A673 (cell line): ENCODE results near the gene HBA2. TPM values are rescaled to one million over a fixed set of nuclear protein-coding genes. Genes with fewer than 3 reads are reported as not detected.
A peak's percentile ranks its signal among the peaks of the same experiment; 100 is the strongest.
"Not testable (repeated sequence)": the region's sequence is repeated elsewhere in the genome, so short reads cannot be mapped to it uniquely, and the experiment has no call there.

Experiments
- BruUV-seq: library from RNA; stranded (reverse); fragments of 400-500 nt; replicated peaks from 2 replicates; lab custom pipeline; 2021; lab: Mats Ljungman, UMichigan
- CTCF ChIA-PET: fragments of 300-600 bp; sonication (Branson Sonifier 250); formaldehyde crosslinking; loops from one replicate; lab custom pipeline; 2022; ENCODE audit warnings: antibody characterized with exemption; lab: Charles Lee
- POLR2A ChIA-PET: fragments of 300-600 bp; sonication (Branson Sonifier 250); formaldehyde crosslinking; loops from one replicate; lab custom pipeline; 2022; ENCODE audit warnings: antibody characterized with exemption; ENCODE audit not compliant: low non-redundant PET; lab: Charles Lee
- DNase-seq: peaks from one replicate; pipeline ENCODE4 v3.0.0-alpha.2; 2015; ENCODE audit warnings: low spot score
- H3K27ac ChIP-seq: fragments of 200-600 bp; sonication (generic); 2 replicates; pipeline ENCODE4 v1.5.1; 2016; ENCODE audit warnings: mixed run types, low read depth, mild to moderate bottlenecking, mixed read lengths, antibody characterized with exemption, low read length; ENCODE audit not compliant: poor library complexity, severe bottlenecking
- H3K27me3 ChIP-seq: fragments of 200-600 bp; sonication (generic); replicated peaks from 2 replicates; pipeline ENCODE4 v1.6.1; 2017; ENCODE audit warnings: mixed run types, low read depth, mild to moderate bottlenecking, mixed read lengths, antibody characterized with exemption, low read length; ENCODE audit not compliant: insufficient read depth, poor library complexity
- H3K36me3 ChIP-seq: fragments of 200-600 bp; sonication (generic); 2 replicates; pipeline ENCODE4 v1.6.1; 2016; ENCODE audit warnings: mixed run types, mild to moderate bottlenecking, mixed read lengths, antibody characterized with exemption, low read length; ENCODE audit not compliant: insufficient read depth, poor library complexity, severe bottlenecking
- H3K4me1 ChIP-seq: fragments of 200-600 bp; sonication (generic); 2 replicates; pipeline ENCODE4 v1.6.1; 2017; ENCODE audit warnings: mixed run types, mild to moderate bottlenecking, mixed read lengths, antibody characterized with exemption, low read length; ENCODE audit not compliant: insufficient read depth, poor library complexity, severe bottlenecking
- H3K4me3 ChIP-seq: fragments of 200-600 bp; sonication (generic); 2 replicates; pipeline ENCODE4 v1.5.1; 2016; ENCODE audit warnings: low read depth, mixed run types, mild to moderate bottlenecking, mixed read lengths, low read length; ENCODE audit not compliant: poor library complexity, severe bottlenecking
- H3K9me3 ChIP-seq: fragments of 200-600 bp; sonication (generic); 2 replicates; pipeline ENCODE4 v1.6.1; 2016; ENCODE audit warnings: mixed run types, low read depth, mild to moderate bottlenecking, mixed read lengths, antibody characterized with exemption, low read length; ENCODE audit not compliant: poor library complexity, severe bottlenecking
- CTCF ChIP-seq: fragments of 300-800, 200-600 bp; sonication (generic); conservative IDR thresholded peaks from 2 replicates; pipeline ENCODE4 v1.5.1; 2017; ENCODE audit warnings: low read depth, mild to moderate bottlenecking, antibody characterized with exemption, low read length, moderate library complexity, mixed read lengths
- EZH2 ChIP-seq: fragments of 200-600 bp; sonication (generic); IDR thresholded peaks from 2 replicates; pipeline ENCODE4 v1.6.1; 2017; ENCODE audit warnings: borderline replicate concordance, low read depth, mild to moderate bottlenecking, mixed read lengths, antibody characterized with exemption, low read length; ENCODE audit not compliant: poor library complexity, severe bottlenecking
- intact Hi-C: fragments of 100-400 bp; cut with micrococcal nuclease; formaldehyde crosslinking; loops from one replicate; pipeline ENCODE4 v1.10.0; 2022; ENCODE audit not compliant: unreplicated experiment
- total RNA-seq: library from RNA; stranded (reverse); gene quantifications from 2 replicates; pipeline ENCODE4 v1.2.3, GENCODE V29; 2021

HBA2 gene
- total RNA-seq, 1 experiment from 2014 or later = 6.1 TPM

GRCh38 chr16:154217-155030 is 18.3 kb upstream of the HBA2 start:
- no TSS peak for BruUV-seq
- no peak overlapping the region for H3K27ac ChIP-seq
- peak overlapping the region; percentile 57 for H3K4me3 ChIP-seq
- no peaks in the 10 kb centered on the region for H3K9me3 ChIP-seq
- ChIA-PET CTCF (no interaction called here), POLR2A (no interaction called here)
- H3K4me1 ChIP-seq = no peaks in the 10 kb centered on the region
- H3K36me3 ChIP-seq = no peaks in the 10 kb centered on the region
- no peaks in the 10 kb centered on the region for H3K27me3 ChIP-seq
- TF ChIP-seq CTCF (no peak), EZH2 (no peak)
- intact Hi-C loops = no loop called here
- DNase-seq = peak; percentile 63

- peak overlapping the region; percentile 57 for H3K4me3 ChIP-seq
- no peak for TF ChIP-seq EZH2
- no peak for TF ChIP-seq CTCF
- no peak for DNase-seq
- no TSS peak for BruUV-seq
- CTCF ChIA-PET = no interaction called here
- H3K27ac ChIP-seq = no peak overlapping the region
- no peaks in the 10 kb centered on the region for H3K4me1 ChIP-seq
- POLR2A ChIA-PET = no interaction called here
- no peaks in the 10 kb centered on the region for H3K9me3 ChIP-seq
- H3K36me3 ChIP-seq = no peaks in the 10 kb centered on the region
- no peaks in the 10 kb centered on the region for H3K27me3 ChIP-seq
- intact Hi-C loops = no loop called here
Observed at GRCh38 chr16:155031-155398, 17.7 kb upstream of the HBA2 start.

GRCh38 chr16:159136-159849 is 13.4 kb upstream of the HBA2 start:
- no peak for TF ChIP-seq EZH2
- no peak for TF ChIP-seq CTCF
- ChIA-PET POLR2A (interaction anchor here (0.6 kb wide), 1 partner anchor 238 kb away, joined by 3 read pairs; the partner anchor contains the start of gene NME4), CTCF (no interaction called here)
- no TSS peak for BruUV-seq
- H3K9me3 ChIP-seq = no peaks in the 10 kb centered on the region
- no peak overlapping the region for H3K27ac ChIP-seq
- no peak overlapping the region for H3K4me3 ChIP-seq
- intact Hi-C loops = no loop called here
- DNase-seq = no peak
- H3K36me3 ChIP-seq = no peaks in the 10 kb centered on the region
- no peaks in the 10 kb centered on the region for H3K27me3 ChIP-seq
- H3K4me1 ChIP-seq = no peaks in the 10 kb centered on the region

- intact Hi-C loops, H3K36me3 ChIP-seq, H3K9me3 ChIP-seq, POLR2A ChIA-PET, H3K4me1 ChIP-seq, H3K4me3 ChIP-seq, DNase-seq, H3K27me3 ChIP-seq, BruUV-seq, CTCF ChIA-PET, H3K27ac ChIP-seq: not testable (repeated sequence)
Observed at GRCh38 chr16:160242-160641, 12.4 kb upstream of the HBA2 start.
